Hepatocyte (in vitro differentiated cells): Measurements from ENCODE around the gene EIF5A2. TPM values are rescaled to one million over a fixed set of nuclear protein-coding genes. Genes with fewer than 3 reads are reported as not detected.

Source experiments
- DNase-seq: peaks from one replicate; pipeline ENCODE4 v3.0.0-alpha.2; 2016; ENCODE audit warnings: low spot score
- H2AFZ ChIP-seq: fragments of 200-600 bp; sonication (generic); 2 replicates; pipeline ENCODE4 v1.6.0; 2016; ENCODE audit warnings: antibody characterized with exemption, mild to moderate bottlenecking
- H3K27ac ChIP-seq: fragments of 200-600 bp; sonication (generic); 2 replicates; pipeline ENCODE4 v1.5.1; 2016; ENCODE audit warnings: mild to moderate bottlenecking
- H3K27me3 ChIP-seq: fragments of 200-600 bp; sonication (generic); 2 replicates; pipeline ENCODE4 v1.6.1; 2016
- H3K36me3 ChIP-seq: fragments of 200-600 bp; sonication (generic); replicated peaks from 2 replicates; pipeline ENCODE4 v1.5.1; 2016; ENCODE audit warnings: low read depth; ENCODE audit not compliant: insufficient read depth
- H3K4me1 ChIP-seq: fragments of 200-600 bp; sonication (generic); 2 replicates; pipeline ENCODE4 v1.5.1; 2016; ENCODE audit warnings: mild to moderate bottlenecking, moderate library complexity; ENCODE audit not compliant: insufficient read depth
- H3K4me2 ChIP-seq: fragments of 200-600 bp; sonication (generic); 2 replicates; pipeline ENCODE4 v1.6.0; 2016
- H3K4me3 ChIP-seq: fragments of 200-600 bp; sonication (generic); 2 replicates; pipeline ENCODE4 v1.5.1; 2016; ENCODE audit warnings: mild to moderate bottlenecking
- H3K79me2 ChIP-seq: fragments of 200-600 bp; sonication (generic); 2 replicates; pipeline ENCODE4 v1.6.0; 2017; ENCODE audit warnings: mild to moderate bottlenecking
- H3K9me2 ChIP-seq: fragments of 200-600 bp; sonication (generic); replicated peaks from 2 replicates; pipeline ENCODE4 v1.6.0; 2017; ENCODE audit warnings: mild to moderate bottlenecking; ENCODE audit not compliant: insufficient read depth
- H3K9me3 ChIP-seq: fragments of 200-600 bp; sonication (generic); 2 replicates; pipeline ENCODE4 v1.5.1; 2016; ENCODE audit warnings: low read depth, mild to moderate bottlenecking
- H4K20me1 ChIP-seq: fragments of 200-600 bp; sonication (generic); 2 replicates; pipeline ENCODE4 v1.6.0; 2016; ENCODE audit warnings: mild to moderate bottlenecking; ENCODE audit not compliant: insufficient read depth, poor library complexity, severe bottlenecking
- EZH2 ChIP-seq: fragments of 200-600 bp; sonication (generic); IDR thresholded peaks from 2 replicates; pipeline ENCODE4 v1.6.1; 2016; ENCODE audit warnings: antibody characterized with exemption, mild to moderate bottlenecking, borderline replicate concordance
- EZH2phosphoT487 ChIP-seq: fragments of 200-600 bp; sonication (generic); IDR thresholded peaks from one replicate; pipeline ENCODE4 v1.6.1; 2018; ENCODE audit warnings: antibody characterized with exemption, mild to moderate bottlenecking, low read depth, moderate library complexity; ENCODE audit not compliant: unreplicated experiment, severe bottlenecking
- WGBS: methylation state at CpG from one replicate; pipeline ENCODE4 v1.1.6; 2016; ENCODE audit warnings: low lambda C conversion rate; ENCODE audit errors: missing lambda C conversion rate; 5-methylcytosine and 5-hydroxymethylcytosine counted together
- polyA plus RNA-seq: library from polyadenylated mRNA; unstranded; fragments of >200 nt; fragmentation: Nextera tagmentation; extraction: Ambion mirVana; gene quantifications from 2 replicates; pipeline ENCODE4 v1.2.1, GENCODE V29; 2016
- total RNA-seq: library from RNA; depleted of rRNA; stranded (reverse); fragments of >200 nt; gene quantifications from 2 replicates; pipeline ENCODE4 v1.2.3, GENCODE V29; 2014
- TF ChIP-seq, protein P1 (sequence below): fragments of 200-600 bp; sonication (generic); IDR thresholded peaks from 2 replicates; pipeline ENCODE4 v1.5.1; 2016; ENCODE audit warnings: antibody characterized with exemption, mild to moderate bottlenecking; ENCODE audit not compliant: poor library complexity

Gene EIF5A2
- total and polyA plus RNA-seq, 2 experiments from 2014 or later: 4.5 to 5.3 TPM

DNA sequence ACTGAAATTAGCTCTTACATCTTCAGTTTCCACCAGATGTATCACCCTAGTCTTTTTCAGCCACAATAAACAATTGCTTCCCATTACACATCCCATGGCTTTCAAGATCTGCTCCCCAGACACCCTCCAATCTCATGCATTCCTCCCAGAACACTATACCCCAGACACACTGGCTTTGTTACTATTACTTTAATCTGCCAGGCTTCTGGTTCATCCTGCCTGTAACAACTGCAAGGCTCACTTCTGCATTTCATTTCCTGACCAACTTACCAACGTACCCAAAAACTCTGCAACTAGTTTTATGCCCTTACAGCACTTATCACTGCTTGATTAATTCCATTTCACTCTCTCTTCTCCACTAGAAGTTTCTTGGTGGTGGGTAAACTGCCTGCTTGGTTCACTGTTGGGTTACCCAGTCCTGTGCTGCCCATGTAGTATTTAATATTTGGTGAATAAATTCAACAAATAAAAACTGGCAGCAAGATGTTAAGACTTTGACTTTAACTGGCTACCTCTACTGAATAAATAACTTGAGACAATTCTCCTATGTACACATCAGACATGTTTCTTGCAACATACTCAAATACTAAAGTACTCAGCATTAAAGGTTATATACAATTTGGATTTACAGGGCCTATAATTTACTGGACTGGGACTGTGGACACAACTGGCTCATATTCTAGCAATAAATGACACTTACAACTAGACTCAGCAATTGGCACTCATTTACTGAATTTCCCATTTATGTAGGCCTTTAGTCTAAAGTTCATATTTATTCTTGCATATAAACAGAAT lies 41.1 kb downstream of the EIF5A2 start:
- peaks cover 8% of the 10 kb centered on the region for H3K4me1 ChIP-seq
- H3K27me3 ChIP-seq: no peaks in the 10 kb centered on the region
- no peaks in the 10 kb centered on the region for H3K9me2 ChIP-seq
- H3K4me2 ChIP-seq: peak overlapping the region; percentile 86
- no peak overlapping the region for H2AFZ ChIP-seq
- H3K79me2 ChIP-seq: peaks cover 19% of the 10 kb centered on the region
- no peaks in the 10 kb centered on the region for H4K20me1 ChIP-seq
- no peak for DNase-seq
- no peak overlapping the region for H3K4me3 ChIP-seq
- TF ChIP-seq EZH2phosphoT487: no peak
- WGBS: 45% methylated on average over 1 of the region's 1 CpG
- H3K36me3 ChIP-seq: no peaks in the 10 kb centered on the region
- H3K9me3 ChIP-seq: no peaks in the 10 kb centered on the region
- no peak overlapping the region for H3K27ac ChIP-seq

DNA sequence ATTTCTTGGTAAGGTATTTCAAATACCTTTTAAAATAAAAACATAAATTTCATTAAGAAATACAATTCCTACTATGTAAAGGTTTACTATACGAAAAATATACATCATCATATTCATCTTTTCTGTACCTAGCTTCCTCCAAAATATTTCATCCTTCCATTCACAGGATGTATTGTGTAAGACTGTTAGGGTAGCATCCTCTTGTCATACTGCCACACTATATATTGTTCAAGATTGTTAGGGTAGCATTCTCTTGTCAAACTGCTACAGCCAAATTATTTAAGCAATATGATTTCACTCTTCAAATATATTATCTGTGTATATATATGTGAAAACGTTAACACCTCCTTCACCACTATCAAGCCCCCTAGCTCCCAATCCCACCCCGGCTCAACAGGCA lies 41.9 kb downstream of the EIF5A2 start:
- 93% methylated on average over 3 of the region's 3 CpGs for WGBS
- Histone ChIP-seq H3K4me3 (no peak overlapping the region), H3K4me2 (no peak overlapping the region)

DNA sequence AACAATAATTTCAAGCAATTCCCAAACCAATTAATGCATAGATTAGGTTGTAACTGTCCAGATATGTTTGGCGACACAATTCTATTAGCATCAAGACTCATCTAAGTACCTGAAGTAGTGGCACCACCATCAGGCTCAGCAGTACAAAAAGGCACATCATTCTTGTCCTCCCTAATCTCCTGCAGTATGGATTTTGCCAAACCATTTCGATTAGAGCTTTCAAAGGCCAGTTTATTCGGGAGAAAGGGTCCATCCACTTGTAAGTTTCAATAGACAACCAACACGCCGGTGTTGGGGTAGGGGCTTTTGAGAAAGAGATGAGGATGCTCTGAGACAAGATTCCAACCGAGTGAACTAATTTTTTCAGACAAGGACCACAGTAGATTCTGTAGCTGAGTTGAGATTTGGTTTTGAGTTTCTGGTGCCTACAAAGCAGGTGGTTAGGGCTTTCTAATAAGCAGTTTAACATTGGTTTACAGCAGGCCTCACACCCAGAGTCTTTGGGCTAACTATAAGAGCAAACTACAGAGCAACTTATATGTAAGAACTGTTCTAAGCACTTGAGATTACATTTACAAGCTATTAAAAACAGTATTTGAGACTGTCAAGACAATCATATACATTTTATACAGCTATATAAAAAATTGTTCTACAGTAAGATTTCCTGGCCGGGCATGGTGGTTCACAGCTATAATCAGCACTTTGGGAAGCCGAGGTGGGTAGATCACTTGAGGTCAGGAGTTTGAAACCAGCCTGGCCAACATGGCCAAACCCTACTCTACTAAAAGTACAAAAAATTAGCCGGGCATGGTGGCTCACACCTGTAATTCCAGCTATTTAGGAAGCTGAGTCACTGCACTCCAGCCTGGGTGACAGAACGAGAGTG lies 43.0 kb downstream of the EIF5A2 start:
- Histone ChIP-seq H4K20me1 (no peaks in the 10 kb centered on the region), H3K9me3 (no peaks in the 10 kb centered on the region), H3K36me3 (no peaks in the 10 kb centered on the region), H3K4me2 (no peak overlapping the region), H3K9me2 (no peaks in the 10 kb centered on the region), H2AFZ (no peak overlapping the region), H3K27me3 (no peaks in the 10 kb centered on the region), H3K4me1 (peaks cover 8% of the 10 kb centered on the region), H3K4me3 (no peak overlapping the region), H3K27ac (no peak overlapping the region), H3K79me2 (peaks cover 19% of the 10 kb centered on the region)
- no peak for TF ChIP-seq EZH2
- WGBS: 91% methylated on average over 10 of the region's 10 CpGs
- no peak for DNase-seq

More for the DNA sequence above, 41.9 kb downstream of the EIF5A2 start:
- no peak for DNase-seq
- Histone ChIP-seq H3K27me3 (no peaks in the 10 kb centered on the region), H3K79me2 (peaks cover 19% of the 10 kb centered on the region), H2AFZ (no peak overlapping the region), H3K27ac (no peak overlapping the region), H3K36me3 (no peaks in the 10 kb centered on the region), H3K4me1 (peaks cover 8% of the 10 kb centered on the region), H3K9me2 (no peaks in the 10 kb centered on the region), H3K9me3 (no peaks in the 10 kb centered on the region), H4K20me1 (no peaks in the 10 kb centered on the region)
- TF ChIP-seq, protein P1, sequence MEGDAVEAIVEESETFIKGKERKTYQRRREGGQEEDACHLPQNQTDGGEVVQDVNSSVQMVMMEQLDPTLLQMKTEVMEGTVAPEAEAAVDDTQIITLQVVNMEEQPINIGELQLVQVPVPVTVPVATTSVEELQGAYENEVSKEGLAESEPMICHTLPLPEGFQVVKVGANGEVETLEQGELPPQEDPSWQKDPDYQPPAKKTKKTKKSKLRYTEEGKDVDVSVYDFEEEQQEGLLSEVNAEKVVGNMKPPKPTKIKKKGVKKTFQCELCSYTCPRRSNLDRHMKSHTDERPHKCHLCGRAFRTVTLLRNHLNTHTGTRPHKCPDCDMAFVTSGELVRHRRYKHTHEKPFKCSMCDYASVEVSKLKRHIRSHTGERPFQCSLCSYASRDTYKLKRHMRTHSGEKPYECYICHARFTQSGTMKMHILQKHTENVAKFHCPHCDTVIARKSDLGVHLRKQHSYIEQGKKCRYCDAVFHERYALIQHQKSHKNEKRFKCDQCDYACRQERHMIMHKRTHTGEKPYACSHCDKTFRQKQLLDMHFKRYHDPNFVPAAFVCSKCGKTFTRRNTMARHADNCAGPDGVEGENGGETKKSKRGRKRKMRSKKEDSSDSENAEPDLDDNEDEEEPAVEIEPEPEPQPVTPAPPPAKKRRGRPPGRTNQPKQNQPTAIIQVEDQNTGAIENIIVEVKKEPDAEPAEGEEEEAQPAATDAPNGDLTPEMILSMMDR: no peak
- TF ChIP-seq EZH2 (no peak), EZH2phosphoT487 (no peak)

DNA sequence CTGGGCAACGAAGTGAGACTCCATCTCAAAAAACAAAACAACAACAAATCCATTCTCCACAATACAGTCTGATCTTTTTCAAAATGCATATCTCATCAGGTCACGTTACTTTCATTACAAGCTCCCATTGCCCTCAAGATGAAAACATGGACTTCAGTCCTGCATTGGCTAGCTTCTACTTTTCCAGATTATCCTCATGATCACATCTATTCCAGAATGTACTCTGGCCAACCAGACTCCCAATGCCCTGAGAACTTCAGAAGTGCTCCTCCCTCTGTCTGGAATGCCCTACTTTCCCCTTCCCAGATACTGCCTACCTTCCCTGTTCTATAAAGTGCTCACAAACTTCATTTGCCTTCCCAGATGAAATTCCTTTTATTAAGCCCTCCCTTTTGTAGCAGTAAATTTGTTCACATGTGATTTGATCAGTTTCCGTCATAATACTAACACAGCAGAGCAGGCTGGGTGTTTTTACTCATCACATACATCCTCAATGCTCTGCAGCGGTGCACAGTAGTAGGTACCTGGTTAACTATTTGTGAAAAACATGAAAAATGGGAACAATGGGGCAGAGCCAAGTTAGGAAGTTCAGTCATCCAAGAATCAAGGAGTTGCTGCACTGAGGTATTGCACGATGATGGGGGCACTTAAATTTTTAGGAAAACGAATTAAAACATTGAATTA lies 43.8 kb downstream of the EIF5A2 start:
- Histone ChIP-seq H2AFZ (no peak overlapping the region), H3K79me2 (peaks cover 18% of the 10 kb centered on the region), H3K4me1 (peaks cover 8% of the 10 kb centered on the region), H3K4me3 (no peak overlapping the region), H3K9me3 (no peaks in the 10 kb centered on the region), H3K36me3 (no peaks in the 10 kb centered on the region), H3K4me2 (no peak overlapping the region), H4K20me1 (no peaks in the 10 kb centered on the region), H3K9me2 (no peaks in the 10 kb centered on the region), H3K27ac (no peak overlapping the region), H3K27me3 (no peaks in the 10 kb centered on the region)
- WGBS: 83% methylated on average over 6 of the region's 6 CpGs
- no peak for DNase-seq
- TF ChIP-seq, protein P1: no peak
- TF ChIP-seq EZH2phosphoT487 (no peak), EZH2 (no peak)
